Nephron progenitor cell (in vitro differentiated cells): ENCODE data around the gene CHMP5.

ENCODE experiments used
- DNase-seq: peaks from one replicate; pipeline ENCODE4 v3.0.0; 2021
- H3K27ac Mint-ChIP-seq: 2 replicates; pipeline ENCODE4 v1.8.0; 2021; ENCODE audit warnings: mild to moderate bottlenecking, moderate library complexity, mixed read lengths
- H3K27me3 Mint-ChIP-seq: 2 replicates; pipeline ENCODE4 v1.8.0; 2021; ENCODE audit warnings: mild to moderate bottlenecking, low read depth, mixed read lengths; ENCODE audit not compliant: poor library complexity
- H3K36me3 Mint-ChIP-seq: 2 replicates; pipeline ENCODE4 v1.8.0; 2021; ENCODE audit warnings: low read depth, mixed read lengths
- H3K4me1 Mint-ChIP-seq: 2 replicates; pipeline ENCODE4 v1.8.0; 2021; ENCODE audit warnings: mixed read lengths
- H3K4me3 Mint-ChIP-seq: 2 replicates; pipeline ENCODE4 v1.8.0; 2021; ENCODE audit warnings: mild to moderate bottlenecking, moderate library complexity, mixed read lengths
- H3K9me3 Mint-ChIP-seq: 2 replicates; pipeline ENCODE4 v1.8.0; 2021; ENCODE audit warnings: mild to moderate bottlenecking, moderate library complexity, mixed read lengths
- CTCF ChIP-seq: fragments of 200-600 bp; sonication (generic); IDR thresholded peaks from 2 replicates; pipeline ENCODE4 v1.5.0; 2021; ENCODE audit warnings: antibody characterized with exemption

The CHMP5 gene

GRCh38 chr9:33255014-33255413, 9.8 kb upstream of the CHMP5 start:
- peak overlapping the region; percentile 61 for H3K27ac Mint-ChIP-seq
- H3K4me1 Mint-ChIP-seq = no peaks in the 10 kb centered on the region
- DNase-seq = no peak
- H3K9me3 Mint-ChIP-seq = no peaks in the 10 kb centered on the region
- H3K27me3 Mint-ChIP-seq = peaks cover 3% of the 10 kb centered on the region
- no peak for TF ChIP-seq CTCF
- H3K4me3 Mint-ChIP-seq = no peak overlapping the region
- peaks cover 70% of the 10 kb centered on the region for H3K36me3 Mint-ChIP-seq

- Mint-ChIP-seq H3K9me3 (no peaks in the 10 kb centered on the region), H3K27ac (no peak overlapping the region), H3K36me3 (peaks cover 73% of the 10 kb centered on the region), H3K4me1 (no peaks in the 10 kb centered on the region), H3K27me3 (peaks cover 3% of the 10 kb centered on the region), H3K4me3 (no peak overlapping the region)
- TF ChIP-seq CTCF = no peak
- no peak for DNase-seq
Measured at GRCh38 chr9:33255471-33255870, 9.4 kb upstream of the CHMP5 start.

GRCh38 chr9:33256236-33256635, 8.6 kb upstream of the CHMP5 start:
- TF ChIP-seq CTCF = no peak
- H3K4me1 Mint-ChIP-seq = no peaks in the 10 kb centered on the region
- H3K4me3 Mint-ChIP-seq = no peak overlapping the region
- DNase-seq = no peak
- H3K9me3 Mint-ChIP-seq = no peaks in the 10 kb centered on the region
- H3K27me3 Mint-ChIP-seq = peaks cover 3% of the 10 kb centered on the region
- H3K36me3 Mint-ChIP-seq = peaks cover 76% of the 10 kb centered on the region
- no peak overlapping the region for H3K27ac Mint-ChIP-seq

DNA sequence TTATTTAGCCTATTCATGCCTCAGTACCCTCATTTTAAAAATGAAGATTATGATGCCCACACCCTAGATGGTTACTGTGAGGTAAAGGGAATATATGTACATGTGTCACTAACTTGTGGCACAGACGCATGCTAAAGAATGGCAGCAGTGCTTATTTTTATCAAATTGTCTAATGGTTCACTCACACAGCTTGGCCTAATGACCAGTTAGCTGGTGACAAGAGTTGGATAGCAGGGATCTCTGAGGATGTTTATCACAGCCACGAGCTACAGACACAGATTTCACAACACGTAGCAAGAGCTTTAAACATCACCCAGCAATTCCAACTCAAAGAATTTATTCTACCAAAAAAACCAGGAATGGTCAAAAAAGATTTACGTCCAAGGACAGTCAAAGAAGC, 7.6 kb upstream of the CHMP5 start:
- Mint-ChIP-seq H3K36me3 (peaks cover 79% of the 10 kb centered on the region), H3K27ac (no peak overlapping the region), H3K4me3 (no peak overlapping the region), H3K9me3 (no peaks in the 10 kb centered on the region), H3K4me1 (no peaks in the 10 kb centered on the region), H3K27me3 (no peaks in the 10 kb centered on the region)
- no peak for TF ChIP-seq CTCF
- DNase-seq = no peak

DNA sequence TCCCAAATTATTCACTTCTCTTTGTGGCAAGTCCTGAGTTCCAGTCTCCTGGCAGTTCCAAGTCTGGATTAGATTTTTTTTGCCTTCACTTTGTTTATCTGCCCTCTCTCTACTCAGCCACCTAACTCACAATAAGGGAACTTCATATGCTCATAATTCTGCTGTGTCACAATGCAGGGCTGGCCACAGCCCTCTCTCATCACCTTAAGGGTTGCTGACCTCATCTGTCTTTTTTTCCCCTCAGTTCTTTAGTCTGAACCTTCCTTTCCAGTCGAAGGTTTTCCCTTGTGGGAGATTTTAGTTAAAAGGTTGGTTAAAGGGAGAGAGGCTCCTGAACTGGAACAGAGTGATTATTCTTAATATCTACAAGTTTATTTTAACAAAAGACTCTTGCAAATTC, 4.5 kb upstream of the CHMP5 start:
- Mint-ChIP-seq H3K27ac (no peak overlapping the region), H3K4me1 (peaks cover 18% of the 10 kb centered on the region), H3K36me3 (peaks cover 60% of the 10 kb centered on the region), H3K4me3 (no peak overlapping the region), H3K9me3 (no peaks in the 10 kb centered on the region), H3K27me3 (peaks cover 3% of the 10 kb centered on the region)
- no peak for TF ChIP-seq CTCF
- no peak for DNase-seq

- peaks cover 47% of the 10 kb centered on the region for H3K36me3 Mint-ChIP-seq
Measured at GRCh38 chr9:33263131-33264002, 1.5 kb upstream of the CHMP5 start.

More at GRCh38 chr9:33263131-33264002, 1.5 kb upstream of the CHMP5 start:
- Mint-ChIP-seq H3K9me3 (no peaks in the 10 kb centered on the region), H3K27ac (peak overlapping the region; percentile 40), H3K4me3 (peak overlapping the region; percentile 96), H3K4me1 (peaks cover 32% of the 10 kb centered on the region), H3K27me3 (peaks cover 3% of the 10 kb centered on the region)
- no peak for TF ChIP-seq CTCF
- no peak for DNase-seq
